Loucy (cell line): ENCODE results near the gene HIP1R.

Source experiments
- CTCF ChIP-seq: fragments of 200-600 bp; sonication (generic); conservative IDR thresholded peaks from 2 replicates; pipeline ENCODE4 v1.5.1; 2014; ENCODE audit warnings: mild to moderate bottlenecking, antibody characterized with exemption, low read length
- EZH2phosphoT487 ChIP-seq: fragments of 200-600 bp; IDR thresholded peaks from 2 replicates; pipeline ENCODE4 v1.6.1; 2018; ENCODE audit warnings: antibody characterized with exemption, mild to moderate bottlenecking, moderate library complexity, borderline replicate concordance

- TF ChIP-seq CTCF (no peak), EZH2phosphoT487 (no peak)
These were observed 22.9 kb downstream of the HIP1R start for GRCh38 chr12:122858171-122858570.
